Activated T-cell treated with anti-CD3 and anti-CD28 coated beads, Interleukin-2, amount 50 U/mL, for 72 hours (primary cell): ENCODE measurements around the gene USP17L5. TPM values are rescaled to one million over a fixed set of nuclear protein-coding genes. Genes with fewer than 3 reads are reported as not detected.
"Not testable (repeated sequence)": the region's sequence is repeated elsewhere in the genome, so short reads cannot be mapped to it uniquely, and the experiment has no call there.

Experiments
- ATAC-seq, 2 donors: fragments of 150-1000 bp; cut with Tn5 transposase; replicated peaks in 1 of 2; 2 replicates each; pipeline ENCODE4 v1.10.0; 2021; ENCODE audit warnings: moderate library complexity in 2 of 2, mild to moderate bottlenecking in 1 of 2
- DNase-seq, 2 donors: peaks; one replicate each; pipeline ENCODE4 v3.0.0; 2021 to 2022; ENCODE audit warnings: mixed read lengths in 1 of 2
- H3K27ac Mint-ChIP-seq: one replicate; pipeline ENCODE4 v1.8.0; 2022; ENCODE audit warnings: mild to moderate bottlenecking, moderate library complexity, mixed read lengths
- H3K27me3 Mint-ChIP-seq: one replicate; pipeline ENCODE4 v1.8.0; 2022; ENCODE audit warnings: low read depth, mixed read lengths
- H3K36me3 Mint-ChIP-seq, 2 donors: one replicate each; pipeline ENCODE4 v1.8.0; 2022; ENCODE audit warnings: mixed read lengths in 2 of 2, mild to moderate bottlenecking in 1 of 2; ENCODE audit not compliant: insufficient read depth in 2 of 2
- H3K4me1 Mint-ChIP-seq: one replicate; pipeline ENCODE4 v1.8.0; 2022; ENCODE audit warnings: low read depth, mixed read lengths
- H3K4me3 Mint-ChIP-seq, 2 donors: one replicate each; pipeline ENCODE4 v1.8.0; 2022; ENCODE audit warnings: mild to moderate bottlenecking in 2 of 2, mixed read lengths in 2 of 2, moderate library complexity in 2 of 2
- H3K9me3 Mint-ChIP-seq, 2 donors: one replicate each; pipeline ENCODE4 v1.8.0; 2022; ENCODE audit warnings: mixed read lengths in 2 of 2
- total RNA-seq, 2 donors: library from RNA; stranded (reverse); gene quantifications; one replicate each; pipeline ENCODE4 v1.2.3, GENCODE V29; 2022

USP17L5 gene
- total RNA-seq, 2 donors from 2014 or later, result not detected

- not testable (repeated sequence) for H3K27ac Mint-ChIP-seq, H3K4me3 Mint-ChIP-seq, H3K9me3 Mint-ChIP-seq, H3K4me1 Mint-ChIP-seq, ATAC-seq, H3K27me3 Mint-ChIP-seq, DNase-seq, H3K36me3 Mint-ChIP-seq
Observed at GRCh38 chr4:9389001-9389400, 49.8 kb downstream of the USP17L5 start.

Other genes with a start within 250 kb of the USP17L5 start
- gene FAM90A26, start 169.0 kb upstream of the USP17L5 start, total RNA-seq, result not detected
- not detected for gene USP17L10, start 128.7 kb upstream of the USP17L5 start, total RNA-seq
- not detected for gene USP17L11, start 124.0 kb upstream of the USP17L5 start, total RNA-seq
- not detected for gene USP17L12, start 119.3 kb upstream of the USP17L5 start, total RNA-seq
- not detected for gene USP17L13, start 114.5 kb upstream of the USP17L5 start, total RNA-seq
- not detected for gene USP17L15, start 105.0 kb upstream of the USP17L5 start, total RNA-seq
- gene USP17L17, start 95.5 kb upstream of the USP17L5 start, total RNA-seq, result not detected
- gene USP17L18, start 90.8 kb upstream of the USP17L5 start, total RNA-seq, result not detected
- not detected for gene USP17L19, start 86.0 kb upstream of the USP17L5 start, total RNA-seq
- not detected for gene USP17L20, start 81.3 kb upstream of the USP17L5 start, total RNA-seq
- gene USP17L21, start 76.5 kb upstream of the USP17L5 start, total RNA-seq, result not detected
- gene USP17L22, start 71.8 kb upstream of the USP17L5 start, total RNA-seq, result not detected
- not detected for gene USP17L24, start 14.2 kb upstream of the USP17L5 start, total RNA-seq
- not detected for gene USP17L25, start 9.5 kb upstream of the USP17L5 start, total RNA-seq
- gene USP17L26, start 4.7 kb upstream of the USP17L5 start, total RNA-seq, result not detected
- gene USP17L27, start 4.7 kb downstream of the USP17L5 start, total RNA-seq, result not detected
- not detected for gene USP17L28, start 9.5 kb downstream of the USP17L5 start, total RNA-seq
- gene USP17L29, start 14.2 kb downstream of the USP17L5 start, total RNA-seq, result not detected
- gene USP17L30, start 23.7 kb downstream of the USP17L5 start, total RNA-seq, result not detected
- gene DEFB131A, start 105.0 kb downstream of the USP17L5 start, total RNA-seq, result not detected